Activated T-cell treated with anti-CD3 and anti-CD28 coated beads, Interleukin-2, amount 50 U/mL, for 4 hours (primary cell): ENCODE data around the gene WT1. TPM values are rescaled to one million over a fixed set of nuclear protein-coding genes. Genes with fewer than 3 reads are reported as not detected.
"Not testable (repeated sequence)": the region's sequence is repeated elsewhere in the genome, so short reads cannot be mapped to it uniquely, and the experiment has no call there.

Experiments used
- ATAC-seq, 2 donors: fragments of 200-7000 bp; cut with Tn5 transposase; one replicate each; pipeline ENCODE4 v1.10.0; 2021
- DNase-seq: peaks from one replicate; pipeline ENCODE4 v3.0.0-alpha.2; 2020
- H3K27me3 Mint-ChIP-seq: one replicate; pipeline ENCODE4 v1.8.0; 2021; ENCODE audit warnings: low read depth, mixed read lengths
- H3K36me3 Mint-ChIP-seq: one replicate; pipeline ENCODE4 v1.8.0; 2022; ENCODE audit warnings: mixed read lengths; ENCODE audit not compliant: insufficient read depth
- H3K4me1 Mint-ChIP-seq: one replicate; pipeline ENCODE4 v1.8.0; 2021; ENCODE audit warnings: low read depth, mixed read lengths
- H3K4me3 Mint-ChIP-seq: one replicate; pipeline ENCODE4 v1.8.0; 2021; ENCODE audit warnings: mild to moderate bottlenecking, moderate library complexity, mixed read lengths
- H3K9me3 Mint-ChIP-seq: one replicate; pipeline ENCODE4 v1.8.0; 2021; ENCODE audit warnings: mixed read lengths
- total RNA-seq, 3 donors: library from RNA; stranded (reverse); gene quantifications; one replicate each; pipeline ENCODE4 v1.2.1, GENCODE V29; 2021

Gene WT1
- total RNA-seq, 3 donors from 2014 or later = 0.18 to 0.30 TPM; not detected in 1

GRCh38 chr11:32374261-32374711, 61.1 kb downstream of the WT1 start:
- no peak for ATAC-seq
- H3K36me3 Mint-ChIP-seq = no peaks in the 10 kb centered on the region

GRCh38 chr11:32369987-32370386, 65.4 kb downstream of the WT1 start:
- not testable (repeated sequence) for ATAC-seq, H3K4me1 Mint-ChIP-seq, DNase-seq, H3K27me3 Mint-ChIP-seq, H3K36me3 Mint-ChIP-seq, H3K4me3 Mint-ChIP-seq, H3K9me3 Mint-ChIP-seq

More at GRCh38 chr11:32374261-32374711, 61.1 kb downstream of the WT1 start:
- Mint-ChIP-seq H3K4me1 (no peaks in the 10 kb centered on the region), H3K27me3 (peaks cover 3% of the 10 kb centered on the region), H3K4me3 (no peak overlapping the region), H3K9me3 (peaks cover 4% of the 10 kb centered on the region)
- no peak for DNase-seq

DNA sequence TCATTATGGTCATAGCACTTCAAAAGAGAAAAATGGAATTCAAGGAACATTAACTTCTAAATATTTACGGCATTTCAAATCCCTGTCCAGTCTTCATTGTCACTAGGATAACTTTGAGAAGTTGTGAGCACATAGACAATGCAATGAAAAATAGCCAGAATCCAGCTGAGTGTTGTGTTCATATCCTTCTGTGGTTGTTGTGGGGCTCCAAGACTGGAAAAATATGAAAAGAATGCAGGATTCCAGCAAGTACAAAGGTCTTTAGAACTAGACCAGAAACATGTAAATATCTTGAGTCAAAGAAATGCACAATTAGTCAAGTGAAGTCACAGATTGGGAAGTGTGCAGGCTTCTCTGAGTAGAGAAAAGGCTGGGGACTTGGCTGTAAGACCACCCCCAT, 68.7 kb downstream of the WT1 start:
- ATAC-seq (no peak), DNase-seq (no peak)
- no peaks in the 10 kb centered on the region for H3K36me3 Mint-ChIP-seq
- H3K27me3 Mint-ChIP-seq = peaks cover 14% of the 10 kb centered on the region
- no peaks in the 10 kb centered on the region for H3K4me1 Mint-ChIP-seq
- H3K4me3 Mint-ChIP-seq = no peak overlapping the region
- H3K9me3 Mint-ChIP-seq = peaks cover 6% of the 10 kb centered on the region

GRCh38 chr11:32365192-32365591, 70.1 kb downstream of the WT1 start:
- no peak overlapping the region for H3K4me3 Mint-ChIP-seq
- no peak for ATAC-seq
- H3K4me1 Mint-ChIP-seq = no peaks in the 10 kb centered on the region
- H3K36me3 Mint-ChIP-seq = no peaks in the 10 kb centered on the region
- no peak for DNase-seq
- H3K9me3 Mint-ChIP-seq = peaks cover 6% of the 10 kb centered on the region
- H3K27me3 Mint-ChIP-seq = peaks cover 17% of the 10 kb centered on the region

DNA sequence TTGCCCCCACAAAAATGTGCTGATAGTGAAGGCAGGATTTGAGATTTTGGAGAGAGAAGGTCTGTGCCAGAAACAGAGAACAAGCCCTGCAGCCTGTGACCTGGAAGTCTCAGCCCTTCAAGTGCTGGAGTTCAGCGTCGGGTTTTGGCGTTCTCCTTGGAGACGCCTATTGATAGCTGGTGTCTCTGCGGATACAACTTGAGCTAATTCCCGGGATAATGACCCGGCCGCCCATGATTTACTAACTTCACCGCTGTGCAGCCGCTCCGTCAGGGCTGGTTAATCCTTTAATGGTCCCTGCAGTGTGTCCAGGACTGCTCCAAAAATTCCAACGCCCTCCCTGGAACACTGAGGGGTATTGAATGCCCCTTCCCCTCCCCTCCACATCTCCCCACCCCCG, 76.6 kb downstream of the WT1 start:
- Mint-ChIP-seq H3K27me3 (peaks cover 17% of the 10 kb centered on the region), H3K4me3 (no peak overlapping the region), H3K36me3 (no peaks in the 10 kb centered on the region), H3K4me1 (no peaks in the 10 kb centered on the region), H3K9me3 (no peaks in the 10 kb centered on the region)
- no peak for ATAC-seq
- DNase-seq = no peak

GRCh38 chr11:32353884-32354283, 81.5 kb downstream of the WT1 start:
- H3K36me3 Mint-ChIP-seq = no peaks in the 10 kb centered on the region
- ATAC-seq = no peak

DNA sequence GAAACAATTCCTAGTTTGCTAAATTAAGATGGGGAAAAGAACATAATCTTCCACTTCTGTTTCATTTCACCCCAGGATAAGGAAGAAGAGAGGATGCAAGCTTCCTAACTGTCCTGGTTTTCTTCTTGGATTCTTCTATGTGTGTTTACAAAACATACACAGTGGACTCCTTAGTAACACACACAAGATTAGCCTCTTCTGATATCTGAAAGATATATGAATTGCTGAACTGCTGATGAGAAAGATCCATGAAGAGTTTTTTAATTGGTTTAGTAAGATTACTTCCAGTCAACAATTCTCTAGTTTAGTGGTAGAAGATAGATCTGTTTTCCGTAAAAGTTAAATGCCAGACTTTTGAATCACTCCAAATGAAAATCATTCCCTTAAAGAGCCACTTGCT, 86.8 kb downstream of the WT1 start:
- peaks cover 11% of the 10 kb centered on the region for H3K27me3 Mint-ChIP-seq

More at GRCh38 chr11:32353884-32354283, 81.5 kb downstream of the WT1 start:
- Mint-ChIP-seq H3K4me1 (no peaks in the 10 kb centered on the region), H3K9me3 (no peaks in the 10 kb centered on the region), H3K4me3 (no peak overlapping the region), H3K27me3 (peaks cover 7% of the 10 kb centered on the region)
- DNase-seq = no peak

GRCh38 chr11:32344946-32345345, 90.4 kb downstream of the WT1 start:
- ATAC-seq (no peak), DNase-seq (no peak)
- Mint-ChIP-seq H3K9me3 (no peaks in the 10 kb centered on the region), H3K27me3 (peaks cover 4% of the 10 kb centered on the region), H3K36me3 (no peaks in the 10 kb centered on the region), H3K4me3 (no peak overlapping the region), H3K4me1 (peaks cover 12% of the 10 kb centered on the region)

More for the DNA sequence above, 86.8 kb downstream of the WT1 start:
- Mint-ChIP-seq H3K4me3 (no peak overlapping the region), H3K36me3 (no peaks in the 10 kb centered on the region), H3K4me1 (peaks cover 8% of the 10 kb centered on the region), H3K9me3 (no peaks in the 10 kb centered on the region)
- DNase-seq (no peak), ATAC-seq (no peak)

DNA sequence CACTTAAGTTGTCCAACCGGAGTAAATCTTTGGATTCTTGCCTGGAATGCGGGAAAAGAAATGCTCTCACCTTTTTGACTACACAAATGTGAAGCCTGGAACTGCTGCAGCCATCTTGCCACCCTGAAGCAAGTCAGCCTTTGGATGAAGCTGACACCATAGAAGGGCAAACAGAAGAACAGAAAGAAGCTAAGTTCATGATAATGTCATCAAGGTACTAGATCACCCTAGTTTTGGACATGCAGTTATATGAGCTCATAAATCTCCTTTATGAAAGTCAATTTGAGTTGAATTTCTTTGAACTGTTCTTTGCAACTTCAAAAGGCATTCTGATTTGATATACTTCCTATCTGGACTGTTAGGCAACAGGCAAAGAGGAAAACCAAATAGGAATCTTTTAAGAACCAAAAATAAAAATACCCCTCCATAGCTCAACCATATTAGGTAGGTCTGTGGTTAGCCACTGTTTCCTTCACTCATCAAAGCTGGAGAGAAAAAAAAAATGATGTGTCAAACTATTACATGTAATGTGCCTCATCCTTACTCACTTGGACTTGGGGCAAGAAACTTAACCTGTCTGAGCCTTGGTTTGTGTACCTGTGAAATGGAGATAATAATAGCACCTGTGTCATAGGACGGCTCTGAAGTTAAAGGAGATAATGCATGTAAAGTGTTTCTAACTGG, 91.9 kb downstream of the WT1 start:
- Mint-ChIP-seq H3K4me3 (no peak overlapping the region), H3K27me3 (peaks cover 4% of the 10 kb centered on the region), H3K9me3 (no peaks in the 10 kb centered on the region), H3K4me1 (peaks cover 12% of the 10 kb centered on the region), H3K36me3 (no peaks in the 10 kb centered on the region)
- ATAC-seq (peak; percentile 38 to 67), DNase-seq (no peak)

- Mint-ChIP-seq H3K36me3 (no peaks in the 10 kb centered on the region), H3K4me1 (peaks cover 12% of the 10 kb centered on the region), H3K27me3 (peaks cover 9% of the 10 kb centered on the region), H3K4me3 (no peak overlapping the region), H3K9me3 (no peaks in the 10 kb centered on the region)
- ATAC-seq (no peak), DNase-seq (no peak)
Observed at GRCh38 chr11:32341620-32342613, 93.4 kb downstream of the WT1 start.

DNA sequence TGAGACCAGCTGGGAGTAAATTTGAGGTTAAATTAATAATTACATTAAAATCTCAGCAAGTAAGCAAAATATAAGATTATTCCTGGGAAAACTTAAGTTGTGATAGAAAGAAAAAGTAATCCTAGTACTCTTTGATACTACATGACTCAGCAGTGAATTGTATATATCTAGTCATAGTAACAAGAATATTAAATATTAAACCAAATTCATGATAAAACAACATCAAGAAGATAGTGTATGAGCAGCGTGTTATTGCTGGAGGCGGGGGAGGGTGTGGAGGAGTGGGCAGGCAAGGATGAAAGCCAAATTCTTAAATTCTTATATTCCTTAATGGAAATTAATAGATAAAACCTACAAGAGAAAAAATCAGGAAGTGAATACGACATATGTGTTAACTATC, 95.2 kb downstream of the WT1 start:
- H3K27me3 Mint-ChIP-seq = peaks cover 7% of the 10 kb centered on the region
- no peaks in the 10 kb centered on the region for H3K36me3 Mint-ChIP-seq
- ATAC-seq (no peak), DNase-seq (no peak)
- H3K4me1 Mint-ChIP-seq = peaks cover 12% of the 10 kb centered on the region
- no peaks in the 10 kb centered on the region for H3K9me3 Mint-ChIP-seq
- H3K4me3 Mint-ChIP-seq = no peak overlapping the region

Other genes with a start within 250 kb of the WT1 start
- 100 to 1,000 TPM; 418 to 482 (median 438) TPM for gene EIF3M, start 148.3 kb upstream of the WT1 start, total RNA-seq